IMR-90 (cell line): ENCODE data around the gene SYNGR2.

Experiments used
- CEBPB ChIP-seq: IDR thresholded peaks from 2 replicates; pipeline ENCODE4 v1.6.1; 2012; ENCODE audit warnings: low read depth, low read length, improper control_type of control experiment
- CHD1 ChIP-seq: IDR thresholded peaks from 2 replicates; pipeline ENCODE4 v1.6.1; 2012; ENCODE audit warnings: low read depth, low read length, improper control_type of control experiment
- FOS ChIP-seq: fragments of 150-350 bp; IDR thresholded peaks from 2 replicates; pipeline ENCODE4 v1.6.1; 2016; ENCODE audit warnings: low read depth, low read length
- MAFK ChIP-seq: IDR thresholded peaks from 2 replicates; pipeline ENCODE4 v1.6.1; 2012; ENCODE audit warnings: low read depth, low read length, improper control_type of control experiment
- MAZ ChIP-seq: IDR thresholded peaks from 2 replicates; pipeline ENCODE4 v1.6.1; 2012; ENCODE audit warnings: low read depth, mild to moderate bottlenecking, low read length, improper control_type of control experiment, moderate library complexity, borderline replicate concordance
- MXI1 ChIP-seq: IDR thresholded peaks from 2 replicates; pipeline ENCODE4 v1.6.1; 2012; ENCODE audit warnings: low read depth, mild to moderate bottlenecking, low read length, moderate library complexity, borderline replicate concordance
- NFE2L2 ChIP-seq: fragments of 150-350 bp; IDR thresholded peaks from 2 replicates; pipeline ENCODE4 v1.6.1; 2016; ENCODE audit warnings: low read depth, mild to moderate bottlenecking, low read length
- POLR2A ChIP-seq: IDR thresholded peaks from 2 replicates; pipeline ENCODE4 v1.6.1; 2012; ENCODE audit warnings: mild to moderate bottlenecking, low read depth, low read length
- RAD21 ChIP-seq: IDR thresholded peaks from 2 replicates; pipeline ENCODE4 v1.6.1; 2012; ENCODE audit warnings: low read length, improper control_type of control experiment
- RCOR1 ChIP-seq: IDR thresholded peaks from 2 replicates; pipeline ENCODE4 v1.6.1; 2012; ENCODE audit warnings: mild to moderate bottlenecking, low read length, improper control_type of control experiment; ENCODE audit not compliant: insufficient replicate concordance
- RFX5 ChIP-seq: IDR thresholded peaks from 2 replicates; pipeline ENCODE4 v1.8.0; 2012; ENCODE audit warnings: low read depth, mild to moderate bottlenecking, low read length, moderate library complexity
- SMC3 ChIP-seq: fragments of 150-350 bp; IDR thresholded peaks from 2 replicates; pipeline ENCODE4 v1.6.1; 2016; ENCODE audit warnings: low read depth, mild to moderate bottlenecking, antibody characterized with exemption, low read length, moderate library complexity
- TF ChIP-seq, protein P1 (sequence below): conservative IDR thresholded peaks from 2 replicates; pipeline ENCODE4 v1.5.1; 2012; ENCODE audit warnings: mild to moderate bottlenecking, low read depth, low read length, improper control_type of control experiment
- TF ChIP-seq, protein P2 (sequence below): fragments of 150-350 bp; IDR thresholded peaks from 2 replicates; pipeline ENCODE4 v1.6.1; 2017; ENCODE audit warnings: mild to moderate bottlenecking, antibody characterized with exemption, low read length, low read depth

DNA sequence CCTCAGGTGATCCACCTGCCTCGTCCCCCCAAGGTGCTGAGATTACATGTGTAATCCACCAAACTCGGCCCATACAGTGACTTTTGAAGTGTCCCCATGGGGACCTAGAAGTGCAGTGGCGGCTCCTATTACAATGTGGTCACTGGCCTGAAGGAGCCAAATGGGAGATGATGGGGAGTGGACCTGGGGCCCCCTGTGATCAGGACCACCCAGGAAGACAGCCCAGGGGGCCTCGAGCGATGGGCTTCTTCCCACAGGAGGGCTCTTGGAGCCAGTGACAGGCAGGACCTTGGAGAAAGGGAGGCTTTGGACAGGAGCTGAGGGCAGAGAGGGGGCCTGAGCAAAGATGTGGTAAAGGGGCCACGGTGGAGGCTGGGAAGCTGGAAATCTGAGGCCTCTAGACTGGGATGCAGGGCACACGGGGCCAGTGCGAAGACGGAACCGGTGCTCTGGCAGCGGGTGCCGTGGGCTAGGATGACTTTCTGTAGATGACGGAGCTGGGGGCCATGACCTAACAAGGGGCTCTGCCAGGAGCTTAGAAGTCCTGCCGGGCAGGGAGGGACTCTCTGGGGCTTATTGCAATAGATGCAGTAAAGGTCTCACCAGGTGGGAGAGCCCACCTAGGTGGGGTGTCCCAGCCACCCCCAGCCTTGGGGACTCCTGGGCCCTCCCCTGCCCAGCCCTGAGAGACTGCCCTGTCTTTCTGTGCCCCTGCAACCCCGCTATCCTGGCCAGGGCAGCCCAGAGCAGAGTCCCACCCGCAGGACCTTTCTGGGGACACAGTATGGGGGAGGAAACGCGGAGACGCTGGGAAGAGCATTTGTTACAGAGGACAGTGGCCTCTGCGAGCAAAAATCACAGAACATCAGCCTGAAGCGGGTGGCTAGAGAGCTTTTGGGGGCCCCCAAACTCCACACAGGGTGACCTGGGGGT lies 24.9 kb upstream of the SYNGR2 start:
- TF ChIP-seq, protein P1, sequence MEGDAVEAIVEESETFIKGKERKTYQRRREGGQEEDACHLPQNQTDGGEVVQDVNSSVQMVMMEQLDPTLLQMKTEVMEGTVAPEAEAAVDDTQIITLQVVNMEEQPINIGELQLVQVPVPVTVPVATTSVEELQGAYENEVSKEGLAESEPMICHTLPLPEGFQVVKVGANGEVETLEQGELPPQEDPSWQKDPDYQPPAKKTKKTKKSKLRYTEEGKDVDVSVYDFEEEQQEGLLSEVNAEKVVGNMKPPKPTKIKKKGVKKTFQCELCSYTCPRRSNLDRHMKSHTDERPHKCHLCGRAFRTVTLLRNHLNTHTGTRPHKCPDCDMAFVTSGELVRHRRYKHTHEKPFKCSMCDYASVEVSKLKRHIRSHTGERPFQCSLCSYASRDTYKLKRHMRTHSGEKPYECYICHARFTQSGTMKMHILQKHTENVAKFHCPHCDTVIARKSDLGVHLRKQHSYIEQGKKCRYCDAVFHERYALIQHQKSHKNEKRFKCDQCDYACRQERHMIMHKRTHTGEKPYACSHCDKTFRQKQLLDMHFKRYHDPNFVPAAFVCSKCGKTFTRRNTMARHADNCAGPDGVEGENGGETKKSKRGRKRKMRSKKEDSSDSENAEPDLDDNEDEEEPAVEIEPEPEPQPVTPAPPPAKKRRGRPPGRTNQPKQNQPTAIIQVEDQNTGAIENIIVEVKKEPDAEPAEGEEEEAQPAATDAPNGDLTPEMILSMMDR = no peak
- TF ChIP-seq SMC3 (no peak), FOS (no peak), CEBPB (no peak), MXI1 (no peak), POLR2A (no peak), RFX5 (no peak), CHD1 (no peak), RAD21 (no peak), NFE2L2 (no peak), MAZ (no peak), RCOR1 (no peak), MAFK (no peak)
- TF ChIP-seq, protein P2, sequence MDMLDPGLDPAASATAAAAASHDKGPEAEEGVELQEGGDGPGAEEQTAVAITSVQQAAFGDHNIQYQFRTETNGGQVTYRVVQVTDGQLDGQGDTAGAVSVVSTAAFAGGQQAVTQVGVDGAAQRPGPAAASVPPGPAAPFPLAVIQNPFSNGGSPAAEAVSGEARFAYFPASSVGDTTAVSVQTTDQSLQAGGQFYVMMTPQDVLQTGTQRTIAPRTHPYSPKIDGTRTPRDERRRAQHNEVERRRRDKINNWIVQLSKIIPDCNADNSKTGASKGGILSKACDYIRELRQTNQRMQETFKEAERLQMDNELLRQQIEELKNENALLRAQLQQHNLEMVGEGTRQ = no peak
